ENCODE data around the gene GNPTG. TPM values are rescaled to one million over a fixed set of nuclear protein-coding genes. Genes with fewer than 3 reads are reported as not detected.

The GNPTG gene
- total RNA-seq, 2 donors from 2014 or later: 31.8 to 46.7 TPM

GRCh38 chr16:1378087-1378803 is 26.5 kb downstream of the GNPTG start:
- no peak for DNase-seq (ENCODE audit: low spot score)
- Histone ChIP-seq H3K4me1 (peaks cover 0 to 25% of the 10 kb centered on the region in 2 donors), H3K4me3 (peak overlapping the region in 1 of 2 donors; percentile 70), H3K9me3 (no peaks in the 10 kb centered on the region), H3K36me3 (peaks cover 5% of the 10 kb centered on the region), H3K27me3 (no peaks in the 10 kb centered on the region), H3K27ac (peak overlapping the region; percentile 82 to 89)
- no peak for TF ChIP-seq CTCF (IDR thresholded peaks at IDR 0.05)

- Histone ChIP-seq H3K4me3 (peak overlapping the region; percentile 47 to 70), H3K36me3 (peaks cover 11% of the 10 kb centered on the region), H3K9me3 (no peaks in the 10 kb centered on the region), H3K4me1 (peaks cover 0 to 25% of the 10 kb centered on the region in 2 donors), H3K27ac (peak overlapping the region; percentile 82 to 89), H3K27me3 (no peaks in the 10 kb centered on the region)
- TF ChIP-seq CTCF (IDR thresholded peaks at IDR 0.05): no peak
- peak; percentile 92 for DNase-seq (ENCODE audit: low spot score)
Observed at GRCh38 chr16:1378804-1379303, 27.1 kb downstream of the GNPTG start.

- DNase-seq (ENCODE audit: low spot score): no peak
- no peak for TF ChIP-seq CTCF (IDR thresholded peaks at IDR 0.05)
- peaks cover 11% of the 10 kb centered on the region for H3K36me3 ChIP-seq
Observed at GRCh38 chr16:1379304-1380076, 27.8 kb downstream of the GNPTG start.

GRCh38 chr16:1380195-1380594 is 28.5 kb downstream of the GNPTG start:
- Histone ChIP-seq H3K9me3 (no peaks in the 10 kb centered on the region), H3K27me3 (no peaks in the 10 kb centered on the region), H3K36me3 (peaks cover 11% of the 10 kb centered on the region), H3K4me1 (peaks cover 0 to 25% of the 10 kb centered on the region in 2 donors), H3K27ac (no peak overlapping the region), H3K4me3 (peak overlapping the region in 1 of 2 donors; percentile 70)
- no peak for TF ChIP-seq CTCF (IDR thresholded peaks at IDR 0.05)
- no peak for DNase-seq (ENCODE audit: low spot score)

More at GRCh38 chr16:1379304-1380076, 27.8 kb downstream of the GNPTG start:
- H3K4me3 ChIP-seq: peak overlapping the region; percentile 47 to 70
- no peaks in the 10 kb centered on the region for H3K27me3 ChIP-seq
- no peaks in the 10 kb centered on the region for H3K9me3 ChIP-seq
- peak overlapping the region; percentile 82 to 89 for H3K27ac ChIP-seq
- H3K4me1 ChIP-seq: peaks cover 0 to 25% of the 10 kb centered on the region in 2 donors

- no peak for DNase-seq (ENCODE audit: low spot score)
- H3K4me3 ChIP-seq: no peak overlapping the region
- no peaks in the 10 kb centered on the region for H3K9me3 ChIP-seq
- H3K27me3 ChIP-seq: no peaks in the 10 kb centered on the region
- no peak overlapping the region for H3K27ac ChIP-seq
- peaks cover 0 to 25% of the 10 kb centered on the region in 2 donors for H3K4me1 ChIP-seq
- H3K36me3 ChIP-seq: peaks cover 11% of the 10 kb centered on the region
- no peak for TF ChIP-seq CTCF (IDR thresholded peaks at IDR 0.05)
Observed at GRCh38 chr16:1381612-1382406, 30.1 kb downstream of the GNPTG start.

Measured in right atrium auricular region (tissue), 2 donors.